Stimulated activated CD4-positive, alpha-beta T cell treated with anti-CD3 and anti-CD28 coated beads, Interleukin-15, amount 100 ng/mL, for 48 hours (primary cell): ENCODE data around the gene RSPH6A.
"Not testable (repeated sequence)": the region's sequence is repeated elsewhere in the genome, so short reads cannot be mapped to it uniquely, and the experiment has no call there.

Experiments used
- DNase-seq, 2 donors: peaks; one replicate each; pipeline ENCODE4 v3.0.0-alpha.2; 2020; ENCODE audit warnings: low read depth in 2 of 2

Gene RSPH6A

GRCh38 chr19:45766869-45767346 lies 48.2 kb downstream of the RSPH6A start:
- no peak for DNase-seq

- DNase-seq = no peak
These were observed 48.7 kb downstream of the RSPH6A start for GRCh38 chr19:45766296-45766868.

GRCh38 chr19:45765702-45766295 lies 49.3 kb downstream of the RSPH6A start:
- DNase-seq = no peak

- DNase-seq = no peak
These were observed 50.0 kb downstream of the RSPH6A start for GRCh38 chr19:45764945-45765701.

GRCh38 chr19:45764475-45764874 lies 50.6 kb downstream of the RSPH6A start:
- no peak for DNase-seq

- no peak for DNase-seq
These were observed 51.3 kb downstream of the RSPH6A start for GRCh38 chr19:45763691-45764294.

- DNase-seq = no peak
These were observed 52.1 kb downstream of the RSPH6A start for GRCh38 chr19:45762870-45763631.

- DNase-seq = no peak
These were observed 53.4 kb downstream of the RSPH6A start for GRCh38 chr19:45761714-45762113.

GRCh38 chr19:45758921-45759320 lies 56.2 kb downstream of the RSPH6A start:
- no peak for DNase-seq

- no peak for DNase-seq
These were observed 57.4 kb downstream of the RSPH6A start for GRCh38 chr19:45757695-45758094.

- no peak for DNase-seq
These were observed 60.8 kb downstream of the RSPH6A start for GRCh38 chr19:45754323-45754722.

- DNase-seq = no peak
These were observed 61.6 kb downstream of the RSPH6A start for GRCh38 chr19:45753548-45753947.

GRCh38 chr19:45752639-45753038 lies 62.5 kb downstream of the RSPH6A start:
- DNase-seq = no peak

- not testable (repeated sequence) for DNase-seq
These were observed 63.6 kb downstream of the RSPH6A start for GRCh38 chr19:45751483-45751882.

GRCh38 chr19:45747513-45747912 lies 67.6 kb downstream of the RSPH6A start:
- no peak for DNase-seq

- DNase-seq = no peak
These were observed 68.2 kb downstream of the RSPH6A start for GRCh38 chr19:45746866-45747265.
